HG03103 (cell line): Measurements from ENCODE around the gene PDCD4.

Source experiments
- ATAC-seq: cut with Tn5 transposase; IDR thresholded peaks from one replicate; pipeline ENCODE4 v1.9.1; 2021; ENCODE audit warnings: low read depth; ENCODE audit not compliant: unreplicated experiment

The PDCD4 gene

GRCh38 chr10:110841767-110842267 lies 29.9 kb upstream of the PDCD4 start:
- ATAC-seq, result peak; percentile 58

GRCh38 chr10:110842326-110842904 lies 29.3 kb upstream of the PDCD4 start:
- ATAC-seq, result peak; percentile 1

- ATAC-seq, result peak; percentile 76
Observed at GRCh38 chr10:110843031-110843430, 28.7 kb upstream of the PDCD4 start.

- no peak for ATAC-seq
Observed at GRCh38 chr10:110843796-110844616, 27.7 kb upstream of the PDCD4 start.

- ATAC-seq, result no peak
Observed at GRCh38 chr10:110844617-110844881, 27.2 kb upstream of the PDCD4 start.

GRCh38 chr10:110845192-110845755 lies 26.5 kb upstream of the PDCD4 start:
- no peak for ATAC-seq

GRCh38 chr10:110845756-110846620 lies 25.7 kb upstream of the PDCD4 start:
- no peak for ATAC-seq

- ATAC-seq, result no peak
Observed at GRCh38 chr10:110847374-110847773, 24.4 kb upstream of the PDCD4 start.

GRCh38 chr10:110848106-110848505 lies 23.6 kb upstream of the PDCD4 start:
- no peak for ATAC-seq

GRCh38 chr10:110850099-110850498 lies 21.6 kb upstream of the PDCD4 start:
- ATAC-seq, result no peak

- no peak for ATAC-seq
Observed at GRCh38 chr10:110851020-110851612, 20.6 kb upstream of the PDCD4 start.

- no peak for ATAC-seq
Observed at GRCh38 chr10:110852255-110852896, 19.4 kb upstream of the PDCD4 start.

GRCh38 chr10:110852947-110853346 lies 18.8 kb upstream of the PDCD4 start:
- ATAC-seq, result no peak

- no peak for ATAC-seq
Observed at GRCh38 chr10:110853921-110854605, 17.7 kb upstream of the PDCD4 start.

GRCh38 chr10:110857265-110858171 lies 14.2 kb upstream of the PDCD4 start:
- peak; percentile 28 for ATAC-seq

GRCh38 chr10:110858297-110858934 lies 13.3 kb upstream of the PDCD4 start:
- no peak for ATAC-seq

- ATAC-seq, result no peak
Observed at GRCh38 chr10:110859206-110859972, 12.3 kb upstream of the PDCD4 start.
